Epithelial cell of proximal tubule (primary cell): ENCODE data around the gene SPOCK1. TPM values are rescaled to one million over a fixed set of nuclear protein-coding genes. Genes with fewer than 3 reads are reported as not detected.

Source experiments
- DNase-seq: peaks from one replicate; pipeline ENCODE4 v3.0.0-alpha.2; 2011; ENCODE audit warnings: low read depth
- H3K4me3 ChIP-seq: 2 replicates; pipeline ENCODE4 v1.5.1; 2011; ENCODE audit warnings: low read depth, mild to moderate bottlenecking, low read length
- CTCF ChIP-seq: conservative IDR thresholded peaks from 2 replicates; pipeline ENCODE4 v1.5.1; 2012; ENCODE audit warnings: low read depth, mild to moderate bottlenecking, low read length
- total RNA-seq: library from RNA; depleted of rRNA; stranded (reverse); fragments of >200 nt; gene quantifications from 2 replicates; pipeline ENCODE4 v1.2.3, GENCODE V29; 2015

The SPOCK1 gene
- total RNA-seq, 1 donor from 2014 or later = 31.4 TPM

- no peak for TF ChIP-seq CTCF
- no peak overlapping the region for H3K4me3 ChIP-seq
- no peak for DNase-seq
Observed at GRCh38 chr5:137360607-137361006, 138.5 kb downstream of the SPOCK1 start.

- no peak for DNase-seq
- no peak for TF ChIP-seq CTCF
- H3K4me3 ChIP-seq = no peak overlapping the region
Observed at GRCh38 chr5:137359941-137360340, 139.2 kb downstream of the SPOCK1 start.

GRCh38 chr5:137357436-137357835, 141.7 kb downstream of the SPOCK1 start:
- TF ChIP-seq CTCF = no peak
- no peak for DNase-seq
- H3K4me3 ChIP-seq = no peak overlapping the region

GRCh38 chr5:137356127-137356526, 143.0 kb downstream of the SPOCK1 start:
- H3K4me3 ChIP-seq = no peak overlapping the region
- no peak for DNase-seq
- no peak for TF ChIP-seq CTCF

- TF ChIP-seq CTCF = no peak
- no peak overlapping the region for H3K4me3 ChIP-seq
Observed at GRCh38 chr5:137355708-137356107, 143.4 kb downstream of the SPOCK1 start.

GRCh38 chr5:137352095-137352494, 147.0 kb downstream of the SPOCK1 start:
- H3K4me3 ChIP-seq = no peak overlapping the region
- no peak for DNase-seq
- no peak for TF ChIP-seq CTCF

More at GRCh38 chr5:137355708-137356107, 143.4 kb downstream of the SPOCK1 start:
- DNase-seq = no peak

GRCh38 chr5:137350791-137351190, 148.3 kb downstream of the SPOCK1 start:
- TF ChIP-seq CTCF = no peak
- no peak for DNase-seq
- no peak overlapping the region for H3K4me3 ChIP-seq
